GM19025 (cell line): ENCODE measurements around the gene CEACAM18.
"Not testable (repeated sequence)": the region's sequence is repeated elsewhere in the genome, so short reads cannot be mapped to it uniquely, and the experiment has no call there.

Source experiments
- ATAC-seq: cut with Tn5 transposase; IDR thresholded peaks from one replicate; pipeline ENCODE4 v1.9.1; 2021; ENCODE audit warnings: mild to moderate bottlenecking, low read depth, moderate library complexity; ENCODE audit not compliant: unreplicated experiment

Gene CEACAM18

DNA sequence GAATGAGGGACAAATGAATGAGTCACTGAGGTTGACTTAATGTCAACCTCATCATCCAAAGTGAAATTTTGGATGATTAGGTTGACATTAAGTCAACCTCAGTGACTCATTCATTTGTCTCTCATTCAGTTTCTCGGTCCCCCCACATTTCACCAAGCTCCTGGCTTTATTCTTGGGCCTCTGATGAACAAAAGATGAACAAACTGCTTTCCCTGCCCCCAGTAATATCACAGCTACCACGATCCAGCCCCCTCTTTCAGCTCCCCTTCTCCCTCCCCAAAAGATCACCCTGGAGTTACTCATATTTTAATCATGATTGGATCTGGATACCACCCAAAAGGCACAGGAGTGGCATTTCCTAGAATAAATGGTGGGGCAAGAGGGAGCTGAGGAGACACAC, 10.8 kb downstream of the CEACAM18 start:
- no peak for ATAC-seq

DNA sequence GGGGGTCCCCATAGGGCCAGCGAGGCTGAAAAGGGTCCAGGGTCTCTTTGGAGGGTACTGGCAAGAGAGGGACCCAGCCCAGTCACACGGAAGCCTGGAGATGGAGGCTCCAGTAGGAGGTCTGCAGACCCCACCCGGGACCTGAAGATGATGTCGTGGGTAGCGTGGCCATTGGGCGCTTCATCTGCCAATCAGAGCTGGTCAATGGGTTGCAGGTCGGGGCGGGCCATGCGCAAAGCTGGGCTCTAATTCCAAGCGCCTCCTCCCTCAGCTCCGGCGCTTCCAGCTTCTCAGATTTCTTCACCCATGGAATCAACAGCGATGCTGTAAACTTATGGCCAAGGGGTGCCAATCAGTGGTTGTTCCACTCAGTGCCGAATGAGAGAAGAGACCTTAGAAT, 12.3 kb downstream of the CEACAM18 start:
- no peak for ATAC-seq

DNA sequence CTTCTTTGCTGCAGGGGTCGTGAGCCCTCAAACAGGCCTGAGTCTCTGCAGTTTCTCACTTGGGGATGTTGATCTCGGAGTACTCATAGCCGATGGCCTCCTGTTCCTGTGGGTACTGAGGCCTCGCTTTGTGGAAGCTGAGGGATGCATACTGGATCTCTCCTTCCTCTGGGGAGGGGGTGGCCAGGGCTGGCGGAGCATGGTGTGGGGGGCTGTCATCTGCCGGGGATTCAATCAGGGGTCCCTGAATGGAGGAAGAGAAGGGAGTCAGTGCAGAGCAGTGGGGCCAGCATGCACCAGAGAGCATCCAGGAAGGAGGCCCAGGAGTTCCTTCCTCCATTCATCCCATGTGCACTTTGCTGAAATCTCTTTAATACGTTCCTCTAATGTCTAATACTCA, 13.2 kb downstream of the CEACAM18 start:
- no peak for ATAC-seq

DNA sequence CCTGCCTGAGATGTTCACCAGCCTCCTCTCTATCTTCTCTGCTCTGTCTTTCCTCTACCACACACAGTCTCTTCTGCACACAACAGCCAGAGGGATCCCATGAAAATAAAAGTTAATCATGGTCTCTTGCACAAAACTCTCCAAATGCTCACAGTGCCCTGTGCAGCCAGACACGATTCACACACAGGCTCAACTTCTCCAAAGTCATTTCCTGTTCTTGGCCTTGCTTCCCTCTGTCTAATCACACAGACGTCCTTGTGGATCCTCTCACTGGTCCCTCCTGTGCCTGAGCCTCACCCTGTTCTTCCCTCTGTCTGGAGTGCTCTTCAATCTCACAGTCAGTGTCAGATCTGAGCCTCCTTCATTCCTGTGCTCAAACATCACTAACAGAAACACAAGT, 15.4 kb downstream of the CEACAM18 start:
- ATAC-seq, result no peak

DNA sequence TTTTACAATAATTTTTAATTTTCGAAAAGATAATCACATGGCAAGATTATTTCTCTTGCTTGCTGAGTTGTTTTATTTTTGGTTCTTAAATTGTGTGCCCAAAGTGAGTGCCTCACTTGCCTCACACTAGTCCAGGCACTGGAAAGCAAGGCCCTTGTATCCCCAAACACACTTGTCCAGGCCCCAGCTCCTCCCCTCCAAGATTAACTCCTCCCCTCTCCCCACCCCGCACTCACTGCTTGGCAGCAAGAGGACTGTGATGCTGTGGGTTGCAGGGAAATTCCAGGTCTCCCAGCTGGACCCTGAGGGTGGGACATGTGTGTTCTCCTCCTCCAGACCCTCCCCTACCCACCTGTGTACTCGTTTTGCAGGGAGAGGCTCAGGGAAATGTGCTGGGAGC, 19.3 kb downstream of the CEACAM18 start:
- ATAC-seq, result no peak

DNA sequence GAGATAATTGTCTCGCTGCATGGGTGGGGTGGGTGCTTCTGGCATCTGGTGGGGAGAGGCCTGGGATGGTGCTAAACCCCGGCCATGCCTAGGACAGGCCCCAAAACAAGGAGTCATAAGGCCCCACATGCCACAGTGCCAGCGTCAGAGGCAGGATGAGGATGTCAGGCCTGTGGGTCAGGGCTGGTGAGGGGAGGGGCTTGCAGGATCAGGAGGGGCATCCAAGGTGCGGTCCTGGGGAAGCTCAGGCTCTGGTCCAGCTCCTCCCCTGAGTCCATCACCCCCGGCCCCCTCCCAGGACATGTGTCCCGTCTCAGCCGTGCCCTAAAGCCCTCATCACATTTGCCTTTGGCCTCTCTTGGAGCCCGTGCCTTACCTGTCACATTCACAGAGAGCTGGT, 22.6 kb downstream of the CEACAM18 start:
- not testable (repeated sequence) for ATAC-seq

DNA sequence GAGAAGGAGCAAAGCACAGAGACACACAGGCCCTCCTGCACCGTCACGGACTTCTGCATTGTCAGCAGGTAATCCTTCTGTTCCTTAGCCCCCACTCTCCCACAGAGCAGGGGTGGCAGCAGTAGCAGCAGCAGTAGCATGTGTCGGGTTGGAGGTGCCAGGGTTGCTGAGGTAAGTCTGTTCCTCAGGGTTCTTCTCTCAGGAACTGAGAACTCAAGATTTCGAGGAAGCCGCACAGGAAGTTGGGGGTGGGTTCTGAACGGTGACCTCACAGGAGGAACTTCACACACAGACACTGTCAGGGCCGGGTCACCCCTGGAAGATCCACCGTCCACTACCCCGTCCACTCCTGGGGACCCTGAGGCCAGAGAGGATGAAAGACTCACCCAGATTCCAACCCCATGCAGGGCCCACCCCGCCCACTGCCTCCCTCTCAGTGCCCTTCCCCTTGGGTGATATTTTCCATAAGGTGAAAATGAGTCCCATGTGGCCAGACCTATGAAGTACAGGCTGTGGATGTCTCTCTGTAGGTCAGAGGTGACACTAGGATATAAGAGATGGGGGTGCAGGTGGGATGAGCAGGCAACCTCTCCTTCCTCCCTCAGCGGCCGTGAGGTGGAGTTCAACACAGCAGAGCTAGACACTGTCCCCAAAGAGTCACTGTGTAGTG, 23.4 kb downstream of the CEACAM18 start, which contains the start of gene SIGLEC12:
Gene SIGLEC12, minus strand, starts transcription at position 207 of the 670 bp plus-strand sequence. Its CDS starts 67 bp downstream, at position 140.
- ATAC-seq, result no peak

DNA sequence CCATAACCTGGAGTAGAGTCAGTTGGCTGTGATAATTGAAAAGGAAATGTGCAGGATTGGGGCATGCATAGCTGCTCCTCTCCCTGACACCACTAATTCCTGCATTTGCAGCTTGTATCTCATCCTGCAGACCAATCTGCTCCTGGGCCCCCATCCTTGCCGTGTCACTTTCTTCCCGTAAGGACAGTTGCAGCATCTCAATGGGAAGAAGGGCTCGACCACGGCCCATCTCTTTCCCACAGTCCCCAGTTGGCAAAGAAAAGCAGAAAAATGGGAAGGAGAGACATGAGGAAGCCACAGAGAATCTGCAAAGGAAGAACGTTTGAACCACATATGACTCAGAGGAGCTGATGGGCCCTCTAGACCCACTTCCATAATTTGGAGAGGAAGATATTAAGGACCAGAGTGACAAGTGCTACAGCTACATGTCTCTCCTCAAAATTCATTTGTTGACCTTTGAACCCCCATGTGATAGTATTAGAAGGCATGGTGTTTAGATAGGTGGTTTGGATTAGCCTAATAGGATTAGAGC, 25.0 kb downstream of the CEACAM18 start:
- no peak for ATAC-seq

DNA sequence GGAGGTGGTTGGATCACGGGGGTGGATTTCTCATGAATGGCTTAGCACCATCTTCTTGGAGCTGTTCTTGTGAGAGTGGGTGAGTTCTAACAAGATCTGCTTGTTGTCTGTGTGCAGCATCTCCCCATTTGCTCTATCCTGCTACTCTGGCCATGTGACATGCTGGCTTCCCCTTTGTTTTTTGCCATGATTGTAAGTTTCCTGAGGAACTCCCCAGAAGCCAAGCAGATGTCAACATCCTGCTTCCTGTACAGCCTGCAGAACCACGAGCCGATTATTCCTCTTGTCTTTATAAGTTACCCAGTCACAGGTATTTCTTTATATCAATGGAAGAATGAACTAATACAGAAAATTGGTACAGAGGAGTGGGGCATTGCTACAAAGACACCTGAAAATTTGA, 25.6 kb downstream of the CEACAM18 start:
- no peak for ATAC-seq

DNA sequence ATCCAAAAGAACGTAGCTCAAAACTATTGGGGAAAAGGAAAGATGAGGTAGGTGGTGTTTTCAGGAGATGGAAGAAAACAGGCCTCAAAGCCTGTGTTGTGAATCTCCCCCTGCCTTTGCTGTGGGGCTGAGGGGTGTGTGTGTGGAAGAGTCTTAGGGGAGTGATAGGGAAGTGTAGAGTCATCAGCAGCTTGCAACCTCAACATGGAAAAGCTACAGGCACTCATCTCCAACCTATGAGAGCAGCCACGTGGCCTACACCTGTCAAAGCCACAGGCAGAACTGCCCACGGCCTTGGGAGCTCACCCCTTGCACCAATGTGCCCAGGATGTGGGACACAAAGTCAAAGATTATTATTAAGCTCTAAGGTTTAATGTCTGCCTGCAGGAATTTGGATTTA, 27.6 kb downstream of the CEACAM18 start:
- no peak for ATAC-seq

DNA sequence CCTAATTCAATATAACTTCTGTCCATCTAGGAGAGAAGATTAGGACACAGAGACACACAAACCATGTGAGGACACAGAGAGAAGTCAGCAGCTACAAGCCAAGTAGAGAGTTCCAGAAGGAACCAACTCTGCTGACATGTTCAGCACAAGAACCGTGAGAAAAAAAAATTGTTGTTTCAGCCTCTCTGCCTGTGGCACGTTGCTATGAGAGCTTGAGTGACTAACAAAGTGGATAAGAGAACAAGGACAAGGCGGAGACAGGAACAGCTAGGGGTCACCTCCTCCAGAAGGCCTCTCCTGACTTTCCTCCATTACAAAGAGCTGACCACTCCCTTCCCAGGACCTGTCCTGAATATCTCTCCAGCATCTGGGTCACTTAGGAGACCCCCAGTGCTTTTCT, 28.9 kb downstream of the CEACAM18 start:
- no peak for ATAC-seq

DNA sequence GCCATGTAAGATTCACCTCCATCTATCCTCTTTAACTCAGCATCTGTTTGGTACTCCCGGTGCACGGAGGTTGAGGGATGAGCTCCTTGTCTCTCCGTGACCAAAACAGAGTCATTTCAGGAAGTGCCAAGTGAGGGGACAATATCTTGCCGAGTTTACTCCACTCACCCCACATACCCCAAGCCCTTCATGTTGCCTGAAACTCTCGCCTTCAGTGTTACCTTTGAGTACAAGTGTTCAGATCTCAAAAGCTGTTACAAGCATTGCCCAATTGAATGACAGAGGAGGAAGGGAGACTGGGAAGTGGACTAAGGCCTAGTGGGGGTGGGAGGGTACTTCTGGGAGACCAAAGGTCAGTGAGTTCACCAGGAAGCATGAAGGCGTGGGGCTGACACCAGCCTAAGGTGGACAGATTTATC, 29.3 kb downstream of the CEACAM18 start:
- ATAC-seq, result no peak

DNA sequence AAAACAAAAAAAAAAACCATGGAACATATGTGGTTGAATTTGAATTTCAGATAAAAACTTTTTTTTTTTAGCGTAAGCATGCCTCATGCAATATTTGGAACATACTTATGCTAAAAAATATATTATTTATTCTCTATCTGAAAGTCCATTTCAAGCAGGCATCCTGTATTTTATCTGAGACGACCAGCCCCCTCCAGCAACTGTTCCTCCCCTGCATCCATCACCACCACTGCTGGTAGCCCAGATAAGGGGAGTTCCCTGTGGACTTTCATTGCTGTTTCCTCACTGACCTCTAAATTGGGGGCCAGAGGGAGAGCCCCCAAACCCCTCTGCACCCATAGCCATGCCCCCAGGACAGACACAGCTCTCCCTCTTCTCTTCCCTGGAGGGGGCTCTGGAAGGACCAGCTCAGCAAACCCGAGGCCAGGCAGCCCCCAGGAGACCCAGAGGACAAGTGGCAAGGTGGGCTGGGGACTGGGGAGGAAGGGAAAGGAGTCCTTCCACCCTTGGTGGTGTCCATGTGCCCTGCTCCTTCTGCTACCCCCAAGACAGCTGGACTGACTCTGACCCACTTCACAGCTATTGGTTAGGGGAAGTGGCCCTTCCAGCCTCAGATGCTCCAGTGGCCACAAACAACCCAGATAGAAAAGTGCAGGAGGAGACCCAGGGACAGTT, 29.9 kb downstream of the CEACAM18 start:
- no peak for ATAC-seq

DNA sequence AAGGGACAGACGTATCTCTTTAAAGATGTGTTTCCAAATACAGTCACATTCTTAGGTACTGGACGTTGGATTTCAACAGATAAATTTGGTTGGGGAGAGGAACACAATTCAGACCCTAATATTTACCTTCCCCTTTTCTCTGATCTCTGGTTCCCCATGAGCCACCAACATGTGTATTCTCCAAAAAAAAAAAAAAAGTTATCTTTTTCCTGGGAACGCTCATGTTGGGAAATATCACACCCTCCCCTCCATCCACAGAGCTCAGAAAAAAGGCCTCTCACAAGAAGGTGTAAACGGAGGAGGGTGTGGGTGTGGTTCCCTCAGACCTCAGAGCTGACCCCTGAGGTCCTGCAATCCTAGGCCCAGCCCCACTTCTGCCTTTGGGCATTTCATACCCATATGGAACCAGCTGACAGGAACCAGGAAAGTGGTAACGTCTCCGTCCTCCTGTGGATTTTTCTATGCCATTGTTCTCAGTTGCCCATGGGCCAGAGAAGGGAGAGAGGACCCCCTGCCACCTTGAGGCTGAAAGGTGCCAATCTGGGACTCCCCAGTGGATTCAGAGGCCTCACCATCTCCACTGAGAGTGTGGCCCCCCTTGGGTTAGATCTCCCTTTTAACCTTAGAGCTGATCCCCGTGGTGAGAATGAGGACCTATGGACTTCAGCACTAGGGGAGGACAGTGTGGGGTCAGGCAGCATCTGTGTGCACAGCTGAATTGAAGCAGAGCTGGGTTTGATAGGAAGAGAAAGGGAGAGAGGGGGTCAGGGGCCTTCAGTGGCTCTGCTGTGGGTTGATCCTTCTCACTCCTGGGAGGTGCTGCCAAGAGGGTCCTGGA, 31.7 kb downstream of the CEACAM18 start:
- no peak for ATAC-seq

DNA sequence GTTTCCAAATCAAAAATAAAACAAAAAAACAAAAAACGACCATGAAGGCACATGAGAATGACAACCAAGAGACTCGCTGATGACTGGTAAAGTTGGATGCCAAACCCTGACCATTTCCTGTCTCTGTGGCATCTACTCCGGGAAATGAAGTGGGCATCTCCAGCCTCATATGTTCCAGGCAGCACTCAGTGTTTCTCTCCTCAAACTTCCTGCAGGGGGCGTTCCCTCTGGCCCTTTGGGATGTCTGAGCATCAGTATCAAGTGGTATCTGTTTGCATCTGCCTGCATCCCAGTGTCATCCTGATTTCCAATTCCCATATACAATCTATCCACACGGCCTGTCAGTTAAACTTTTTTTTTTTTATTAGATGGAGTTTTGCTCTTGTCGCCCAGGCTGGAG, 33.0 kb downstream of the CEACAM18 start:
- no peak for ATAC-seq

DNA sequence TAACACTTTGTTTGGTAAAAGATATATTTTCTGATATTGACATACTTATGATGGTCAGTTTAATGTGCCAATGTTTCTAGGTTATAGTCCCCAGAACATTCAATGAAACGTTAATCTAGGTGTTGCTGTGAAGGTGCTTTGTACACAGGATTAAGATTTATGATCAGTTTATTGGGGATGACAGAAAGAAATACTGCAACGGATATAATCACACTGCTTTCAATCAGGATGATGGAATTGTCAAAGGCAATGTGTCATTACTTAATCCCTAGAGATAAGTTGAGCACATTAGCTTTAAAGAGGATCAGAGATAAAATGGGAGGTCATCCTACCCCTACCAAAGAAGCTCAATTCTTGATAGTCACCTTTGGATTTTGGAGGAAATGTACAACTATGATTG, 35.6 kb downstream of the CEACAM18 start:
- no peak for ATAC-seq

DNA sequence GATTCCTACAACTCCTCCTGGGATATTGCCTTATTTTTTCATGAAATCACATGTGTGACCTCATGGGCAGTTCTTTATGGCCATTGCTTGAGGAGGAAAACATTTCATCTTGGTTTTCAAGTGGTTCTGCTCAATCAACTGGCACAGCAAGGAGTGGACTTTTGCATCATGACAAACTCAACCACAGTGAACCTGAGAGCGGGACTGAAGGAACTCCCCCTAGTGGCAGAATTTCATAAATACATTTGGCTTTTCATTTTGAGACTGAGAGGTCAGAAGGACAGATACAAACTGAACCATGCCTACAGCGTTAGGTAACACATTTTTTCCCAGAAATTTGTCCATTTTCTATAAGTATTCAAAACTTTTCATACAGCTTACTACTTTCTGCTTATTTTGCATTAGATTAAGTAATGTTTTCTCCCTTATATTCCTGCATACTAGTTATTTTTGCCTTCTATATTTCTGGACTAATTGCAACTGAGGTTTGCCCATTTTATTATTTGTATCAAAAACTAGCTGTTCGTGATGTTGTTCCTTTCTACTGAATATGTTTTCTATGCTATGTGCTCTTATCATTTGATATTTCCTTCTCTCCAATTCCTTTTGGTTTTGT, 36.6 kb downstream of the CEACAM18 start:
- ATAC-seq, result no peak

DNA sequence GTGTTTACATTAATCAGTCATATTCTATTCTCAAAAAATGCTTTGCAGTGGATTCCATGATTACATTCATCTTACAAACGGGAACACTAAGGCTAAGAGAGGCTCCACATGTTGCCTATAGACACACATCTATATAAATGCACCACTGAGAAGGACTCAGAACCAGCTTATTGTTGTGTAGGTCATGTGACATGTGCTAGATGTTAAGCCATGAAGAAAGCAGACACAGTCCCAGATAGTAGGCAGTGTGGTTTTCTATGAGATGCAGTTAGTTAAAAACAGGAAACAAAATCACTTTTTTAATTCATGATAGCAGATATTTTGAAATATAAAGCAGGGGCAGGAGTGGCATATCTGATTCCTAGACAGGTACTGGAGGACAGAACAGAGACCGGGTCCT, 42.4 kb downstream of the CEACAM18 start:
- no peak for ATAC-seq

DNA sequence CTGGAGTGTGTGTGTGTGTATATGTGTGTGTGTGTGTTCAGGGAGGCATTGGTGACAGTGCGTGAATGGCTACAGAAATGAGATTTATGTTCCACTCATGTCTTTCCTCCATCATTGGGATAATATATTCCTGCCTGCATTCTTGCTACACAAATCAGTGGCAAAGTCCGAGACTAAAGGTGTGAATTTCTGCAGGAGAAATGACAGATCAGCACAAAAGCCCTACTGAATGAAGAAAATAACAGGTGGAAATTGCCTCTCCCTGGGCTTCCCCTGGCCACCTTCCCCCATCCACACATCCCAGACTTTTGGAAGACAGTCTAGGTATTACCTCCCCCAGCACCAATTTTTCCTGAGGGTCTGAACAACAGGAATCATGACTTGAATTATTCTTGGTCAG, 43.0 kb downstream of the CEACAM18 start:
- no peak for ATAC-seq

DNA sequence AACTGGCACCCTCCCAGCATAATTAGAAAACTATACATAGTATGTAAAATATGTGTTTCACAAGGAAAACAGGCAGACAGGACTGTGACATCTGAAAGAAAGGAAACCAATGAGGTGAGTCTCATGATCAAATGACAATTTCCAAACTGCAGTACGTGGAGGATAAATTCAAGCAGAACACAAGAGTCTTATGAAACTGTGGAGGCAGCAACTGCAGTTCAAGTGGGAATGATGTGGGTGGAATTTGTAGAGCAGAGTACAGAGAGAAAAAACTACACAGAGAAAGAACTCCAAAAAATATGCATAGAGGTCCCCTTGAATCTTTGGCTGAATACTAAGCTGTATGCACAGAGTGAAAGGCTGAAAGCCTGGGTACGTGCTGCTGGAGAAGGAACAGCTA, 43.4 kb downstream of the CEACAM18 start:
- no peak for ATAC-seq
